ENCODE measurements around the gene APBB2. TPM values are rescaled to one million over a fixed set of nuclear protein-coding genes. Genes with fewer than 3 reads are reported as not detected.

APBB2 gene
- total and polyA plus RNA-seq, 3 experiments from 2014 or later = 0.86 to 1.1 TPM; not detected in 1

DNA sequence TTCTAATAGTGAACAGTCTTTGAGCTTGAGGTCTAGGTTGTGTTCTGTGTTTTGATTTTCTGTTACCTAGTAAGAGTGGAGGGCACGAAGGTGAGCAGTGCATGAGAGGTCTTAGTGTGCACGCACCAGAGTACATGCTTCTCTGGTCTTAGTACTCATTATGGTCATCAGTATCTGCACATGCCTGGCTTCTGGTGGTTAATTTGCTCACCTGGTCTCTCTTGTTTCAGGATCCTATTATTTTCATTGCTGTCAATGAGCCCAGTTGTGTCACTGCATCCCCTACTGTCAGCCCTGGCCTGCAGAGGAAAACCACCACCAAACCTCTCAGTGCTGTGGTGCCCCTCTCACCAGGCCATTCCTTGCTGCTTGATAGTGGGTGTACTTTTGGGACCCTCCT is 409.7 kb downstream of the APBB2 start:
- Mint-ChIP-seq H3K27me3 (peaks cover 2 to 24% of the 10 kb centered on the region in 2 donors), H3K27ac (peak overlapping the region in 1 of 8 donors; percentile 47), H3K4me3 (no peak overlapping the region), H3K36me3 (no peaks in the 10 kb centered on the region), H3K9me3 (peaks cover 0 to 2% (median 0%) of the 10 kb centered on the region in 5 donors), H3K4me1 (no peaks in the 10 kb centered on the region)
- DNase-seq = no peak
- no peak overlapping the region for H3K4me3 ChIP-seq (ENCODE audit: low read length)
- ChIA-PET POLR2A (no interaction called here), CTCF (no interaction called here)
- no peaks in the 10 kb centered on the region for H3K36me3 ChIP-seq (ENCODE audit: insufficient read depth, low read length)
- no peak overlapping the region for H3K27ac ChIP-seq (ENCODE audit: low read depth, low read length)
- H3K4me1 ChIP-seq (ENCODE audit: insufficient read depth, low read length) = no peaks in the 10 kb centered on the region
- H3K27me3 ChIP-seq (ENCODE audit: insufficient read depth, low read length, poor library complexity, severe bottlenecking) = no peaks in the 10 kb centered on the region
- H3K9me3 ChIP-seq (ENCODE audit: low read length) = no peaks in the 10 kb centered on the region

DNA sequence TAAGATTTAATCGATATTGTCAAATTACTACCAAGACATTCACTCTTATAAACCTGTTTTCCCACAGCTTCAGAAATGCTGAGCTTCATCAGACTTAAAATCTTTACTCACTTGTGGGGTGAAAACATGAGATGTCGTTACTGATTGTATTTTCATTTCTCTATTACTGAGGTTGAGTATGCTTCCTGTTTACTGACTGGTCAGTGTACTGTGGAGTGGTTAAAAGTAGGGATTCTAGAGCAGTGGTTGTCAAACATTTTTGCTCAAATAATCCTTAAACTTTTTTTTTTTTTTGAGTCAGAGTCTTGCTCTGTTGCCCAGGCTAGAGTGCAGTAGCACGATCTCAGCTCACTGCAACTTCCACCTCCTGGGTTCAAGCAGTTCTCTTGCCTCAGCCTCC is 414.3 kb downstream of the APBB2 start:
- Mint-ChIP-seq H3K27ac (no peak overlapping the region), H3K9me3 (no peaks in the 10 kb centered on the region), H3K4me3 (no peak overlapping the region), H3K36me3 (no peaks in the 10 kb centered on the region), H3K27me3 (peaks cover 0 to 15% of the 10 kb centered on the region in 2 donors), H3K4me1 (no peaks in the 10 kb centered on the region)
- DNase-seq = no peak
- Histone ChIP-seq H3K36me3 (ENCODE audit: insufficient read depth, low read length) (no peaks in the 10 kb centered on the region), H3K27ac (ENCODE audit: low read depth, low read length) (no peak overlapping the region), H3K4me3 (ENCODE audit: low read length) (no peak overlapping the region), H3K9me3 (ENCODE audit: low read length) (no peaks in the 10 kb centered on the region), H3K4me1 (ENCODE audit: insufficient read depth, low read length) (no peaks in the 10 kb centered on the region), H3K27me3 (ENCODE audit: insufficient read depth, low read length, poor library complexity, severe bottlenecking) (no peaks in the 10 kb centered on the region)
- ChIA-PET POLR2A (no interaction called here), CTCF (no interaction called here)

DNA sequence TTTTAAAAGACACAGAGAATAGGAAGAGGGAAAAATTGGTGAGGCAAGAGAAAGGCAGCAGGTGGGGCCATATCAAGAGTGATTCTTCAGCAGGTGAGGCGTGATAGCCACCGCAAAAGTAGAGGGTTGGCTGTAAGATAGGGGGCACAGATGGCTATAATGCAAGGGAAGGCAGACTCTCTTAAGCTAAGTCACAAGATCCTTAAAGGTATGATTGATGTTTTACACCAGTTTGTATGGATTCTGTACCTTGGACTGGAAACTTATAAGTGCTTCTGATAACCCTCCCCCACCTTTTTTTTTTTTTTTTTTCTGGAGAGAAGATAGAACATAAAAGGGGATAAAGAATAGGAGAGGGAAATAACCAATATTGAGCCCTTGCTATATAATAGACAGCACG is 424.6 kb downstream of the APBB2 start:
- Mint-ChIP-seq H3K27ac (no peak overlapping the region), H3K9me3 (peaks cover 0 to 2% (median 0%) of the 10 kb centered on the region in 5 donors), H3K4me3 (no peak overlapping the region), H3K27me3 (peaks cover 6 to 28% of the 10 kb centered on the region in 2 donors), H3K4me1 (no peaks in the 10 kb centered on the region), H3K36me3 (no peaks in the 10 kb centered on the region)
- Histone ChIP-seq H3K4me3 (ENCODE audit: low read length) (no peak overlapping the region), H3K27me3 (ENCODE audit: insufficient read depth, low read length, poor library complexity, severe bottlenecking) (no peaks in the 10 kb centered on the region), H3K36me3 (ENCODE audit: insufficient read depth, low read length) (no peaks in the 10 kb centered on the region), H3K27ac (ENCODE audit: low read depth, low read length) (no peak overlapping the region), H3K9me3 (ENCODE audit: low read length) (no peaks in the 10 kb centered on the region), H3K4me1 (ENCODE audit: insufficient read depth, low read length) (no peaks in the 10 kb centered on the region)
- ChIA-PET CTCF (no interaction called here), POLR2A (no interaction called here)
- DNase-seq = no peak

DNA sequence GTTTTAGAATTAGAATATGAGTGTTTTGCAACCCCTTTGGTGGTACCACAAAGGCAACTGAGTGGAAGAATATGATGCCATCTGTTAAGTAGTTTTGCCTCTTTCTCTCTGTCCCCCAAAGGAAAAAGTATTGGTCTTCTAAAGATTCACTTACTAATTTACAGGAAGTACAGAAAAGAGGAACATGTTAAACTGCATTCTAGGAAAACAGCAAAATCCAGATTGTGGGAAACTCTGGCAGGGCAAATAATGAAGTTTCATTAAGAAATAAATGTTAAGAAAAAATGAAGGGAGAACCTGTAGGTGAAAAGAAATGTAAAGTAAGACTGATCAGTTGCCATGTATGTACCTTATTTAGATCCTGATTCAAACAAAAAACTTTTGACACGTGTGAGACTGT is 425.3 kb downstream of the APBB2 start:
- peaks cover 0 to 2% (median 0%) of the 10 kb centered on the region in 5 donors for H3K9me3 Mint-ChIP-seq
- Histone ChIP-seq H3K36me3 (ENCODE audit: insufficient read depth, low read length) (no peaks in the 10 kb centered on the region), H3K9me3 (ENCODE audit: low read length) (no peaks in the 10 kb centered on the region), H3K27me3 (ENCODE audit: insufficient read depth, low read length, poor library complexity, severe bottlenecking) (no peaks in the 10 kb centered on the region), H3K4me1 (ENCODE audit: insufficient read depth, low read length) (no peaks in the 10 kb centered on the region), H3K4me3 (ENCODE audit: low read length) (no peak overlapping the region), H3K27ac (ENCODE audit: low read depth, low read length) (no peak overlapping the region)
- no peak overlapping the region for H3K4me3 Mint-ChIP-seq
- ChIA-PET CTCF (no interaction called here), POLR2A (no interaction called here)
- peaks cover 6 to 36% of the 10 kb centered on the region in 2 donors for H3K27me3 Mint-ChIP-seq
- no peaks in the 10 kb centered on the region for H3K4me1 Mint-ChIP-seq
- H3K27ac Mint-ChIP-seq = no peak overlapping the region
- H3K36me3 Mint-ChIP-seq = no peaks in the 10 kb centered on the region
- DNase-seq = no peak

DNA sequence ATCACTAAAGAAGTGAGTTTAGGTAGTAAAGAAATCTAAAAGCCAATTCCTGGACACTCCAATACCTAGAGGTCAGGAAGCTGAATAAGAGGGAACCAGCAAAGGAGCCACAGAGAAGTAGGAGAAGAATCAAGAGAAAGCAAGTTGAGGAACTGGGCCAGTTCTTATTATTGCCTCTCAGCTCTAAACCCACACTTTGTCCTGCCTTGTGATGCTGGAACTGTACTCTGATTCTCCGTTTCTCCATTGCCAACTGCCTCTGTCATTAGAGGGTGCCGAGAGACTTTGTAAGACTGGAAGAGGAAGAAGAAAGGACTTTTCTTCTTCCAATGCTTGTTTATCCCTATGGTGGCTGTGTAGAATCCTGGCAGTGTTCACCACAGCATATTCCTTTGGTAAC is 426.0 kb downstream of the APBB2 start:
- POLR2A ChIA-PET = no interaction called here
- H3K27me3 Mint-ChIP-seq = peaks cover 6 to 37% of the 10 kb centered on the region in 2 donors
- no peak overlapping the region for H3K27ac Mint-ChIP-seq

DNA sequence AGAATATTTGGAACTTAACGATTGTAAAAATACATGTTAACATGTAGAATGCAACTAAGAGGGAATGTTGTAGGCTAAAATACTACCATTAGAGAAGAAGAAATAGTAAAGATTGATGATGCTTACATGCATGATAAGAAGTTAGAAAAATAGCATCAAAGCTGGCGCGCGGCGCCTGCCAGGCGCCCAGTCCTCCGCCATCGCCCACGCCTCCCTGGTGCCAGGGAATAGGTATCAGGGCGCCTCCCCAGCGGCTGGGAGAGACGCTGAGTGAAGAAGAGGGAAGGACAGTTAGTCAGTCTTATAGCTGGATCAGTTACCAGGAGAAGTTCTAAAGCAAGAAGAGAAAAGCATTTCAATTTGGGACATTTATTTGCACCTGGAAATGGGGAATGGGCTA is 428.6 kb downstream of the APBB2 start:
- Mint-ChIP-seq H3K27me3 (peaks cover 2 to 36% of the 10 kb centered on the region in 2 donors), H3K4me1 (no peaks in the 10 kb centered on the region), H3K4me3 (no peak overlapping the region), H3K9me3 (peaks cover 0 to 5% (median 0%) of the 10 kb centered on the region in 5 donors), H3K36me3 (no peaks in the 10 kb centered on the region), H3K27ac (no peak overlapping the region)
- Histone ChIP-seq H3K27ac (ENCODE audit: low read depth, low read length) (no peak overlapping the region), H3K9me3 (ENCODE audit: low read length) (no peaks in the 10 kb centered on the region), H3K4me1 (ENCODE audit: insufficient read depth, low read length) (no peaks in the 10 kb centered on the region), H3K27me3 (ENCODE audit: insufficient read depth, low read length, poor library complexity, severe bottlenecking) (no peaks in the 10 kb centered on the region), H3K4me3 (ENCODE audit: low read length) (no peak overlapping the region), H3K36me3 (ENCODE audit: insufficient read depth, low read length) (no peaks in the 10 kb centered on the region)
- POLR2A ChIA-PET = no interaction called here
- DNase-seq = no peak
- CTCF ChIA-PET = no interaction called here

More for the DNA sequence above, 426.0 kb downstream of the APBB2 start:
- H3K9me3 Mint-ChIP-seq = peaks cover 0 to 2% (median 0%) of the 10 kb centered on the region in 5 donors
- H3K4me3 Mint-ChIP-seq = no peak overlapping the region
- DNase-seq = no peak
- CTCF ChIA-PET = no interaction called here
- H3K36me3 Mint-ChIP-seq = no peaks in the 10 kb centered on the region
- H3K4me3 ChIP-seq (ENCODE audit: low read length) = no peak overlapping the region
- H3K36me3 ChIP-seq (ENCODE audit: insufficient read depth, low read length) = no peaks in the 10 kb centered on the region
- H3K9me3 ChIP-seq (ENCODE audit: low read length) = no peaks in the 10 kb centered on the region
- no peaks in the 10 kb centered on the region for H3K4me1 Mint-ChIP-seq
- no peaks in the 10 kb centered on the region for H3K27me3 ChIP-seq (ENCODE audit: insufficient read depth, low read length, poor library complexity, severe bottlenecking)
- no peaks in the 10 kb centered on the region for H3K4me1 ChIP-seq (ENCODE audit: insufficient read depth, low read length)
- H3K27ac ChIP-seq (ENCODE audit: low read depth, low read length) = no peak overlapping the region

DNA sequence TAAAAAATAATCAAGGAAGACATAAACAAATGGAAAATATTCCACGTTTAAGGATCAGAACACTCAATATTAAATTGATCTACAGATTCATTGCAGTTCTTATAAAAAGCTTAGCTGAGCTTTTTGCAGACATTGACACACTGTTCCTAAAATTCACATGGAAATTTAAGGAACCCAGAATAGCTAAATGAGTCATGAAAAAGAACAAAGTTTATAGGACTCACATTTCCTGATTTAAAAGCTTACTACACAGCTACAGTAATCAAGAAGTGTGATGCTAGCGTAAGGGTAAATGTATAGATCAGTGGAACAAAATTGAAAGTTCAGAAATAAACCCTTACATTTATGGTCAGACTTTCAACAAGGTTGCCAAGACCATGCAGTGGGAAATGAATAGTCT is 431.5 kb downstream of the APBB2 start:
- H3K36me3 ChIP-seq (ENCODE audit: insufficient read depth, low read length) = no peaks in the 10 kb centered on the region
- H3K27ac ChIP-seq (ENCODE audit: low read depth, low read length) = no peak overlapping the region
- no peaks in the 10 kb centered on the region for H3K9me3 ChIP-seq (ENCODE audit: low read length)
- ChIA-PET CTCF (no interaction called here), POLR2A (no interaction called here)
- H3K4me1 ChIP-seq (ENCODE audit: insufficient read depth, low read length) = no peaks in the 10 kb centered on the region
- H3K4me3 ChIP-seq (ENCODE audit: low read length) = no peak overlapping the region
- Mint-ChIP-seq H3K27me3 (peaks cover 2 to 38% of the 10 kb centered on the region in 2 donors), H3K9me3 (peaks cover 0 to 5% (median 0%) of the 10 kb centered on the region in 5 donors), H3K36me3 (no peaks in the 10 kb centered on the region), H3K4me1 (no peaks in the 10 kb centered on the region), H3K4me3 (no peak overlapping the region), H3K27ac (no peak overlapping the region)
- DNase-seq = no peak
- H3K27me3 ChIP-seq (ENCODE audit: insufficient read depth, low read length, poor library complexity, severe bottlenecking) = no peaks in the 10 kb centered on the region

DNA sequence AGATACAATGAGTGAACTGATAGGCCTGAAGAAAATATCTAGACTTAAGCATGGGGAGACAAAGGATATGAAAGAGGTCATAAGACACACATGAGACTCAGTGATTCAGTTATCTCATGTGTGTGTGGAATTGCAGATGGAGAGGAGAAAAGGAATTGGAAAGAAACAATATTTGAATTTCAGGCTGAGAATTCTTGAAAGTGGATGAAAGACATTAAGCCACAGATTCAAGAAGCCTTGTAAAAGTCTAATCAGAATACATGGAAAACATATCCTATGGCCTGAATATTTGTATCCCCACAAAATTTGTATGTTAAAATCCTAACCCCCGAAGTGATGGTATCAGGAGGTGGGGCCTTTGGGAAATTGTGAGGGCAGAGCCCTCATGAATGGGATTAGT is 436.3 kb downstream of the APBB2 start:
- H3K4me1 ChIP-seq (ENCODE audit: insufficient read depth, low read length) = no peaks in the 10 kb centered on the region
- Mint-ChIP-seq H3K4me3 (no peak overlapping the region), H3K27ac (no peak overlapping the region), H3K36me3 (no peaks in the 10 kb centered on the region), H3K27me3 (peaks cover 2 to 16% of the 10 kb centered on the region in 2 donors), H3K4me1 (no peaks in the 10 kb centered on the region), H3K9me3 (peaks cover 0 to 3% (median 0%) of the 10 kb centered on the region in 5 donors)
- H3K27me3 ChIP-seq (ENCODE audit: insufficient read depth, low read length, poor library complexity, severe bottlenecking) = no peaks in the 10 kb centered on the region
- no peaks in the 10 kb centered on the region for H3K9me3 ChIP-seq (ENCODE audit: low read length)
- H3K36me3 ChIP-seq (ENCODE audit: insufficient read depth, low read length) = no peaks in the 10 kb centered on the region
- ChIA-PET POLR2A (no interaction called here), CTCF (no interaction called here)
- no peak overlapping the region for H3K27ac ChIP-seq (ENCODE audit: low read depth, low read length)
- H3K4me3 ChIP-seq (ENCODE audit: low read length) = no peak overlapping the region
- no peak for DNase-seq

DNA sequence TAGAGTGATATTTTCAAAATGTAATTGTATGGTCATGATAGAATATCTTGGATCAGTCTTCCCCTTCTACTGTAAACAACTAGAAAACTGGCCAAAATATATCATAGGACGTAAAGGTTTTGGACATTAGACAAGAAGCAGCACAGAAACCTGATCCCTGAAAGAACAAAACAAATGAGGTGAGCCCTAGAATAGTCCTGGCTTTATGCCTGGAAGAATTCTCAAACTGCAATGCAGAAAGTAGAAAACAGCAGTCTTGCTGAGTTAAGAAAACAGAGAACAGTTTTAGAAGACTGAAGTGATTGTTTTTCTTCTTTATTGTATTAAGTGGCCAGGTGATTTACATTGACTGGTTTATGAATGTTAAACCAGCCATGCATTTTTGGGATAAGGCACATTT is 445.1 kb downstream of the APBB2 start:
- ChIA-PET POLR2A (no interaction called here), CTCF (no interaction called here)
- Histone ChIP-seq H3K9me3 (ENCODE audit: low read length) (no peaks in the 10 kb centered on the region), H3K36me3 (ENCODE audit: insufficient read depth, low read length) (no peaks in the 10 kb centered on the region), H3K4me1 (ENCODE audit: insufficient read depth, low read length) (no peaks in the 10 kb centered on the region), H3K27ac (ENCODE audit: low read depth, low read length) (no peak overlapping the region), H3K27me3 (ENCODE audit: insufficient read depth, low read length, poor library complexity, severe bottlenecking) (no peaks in the 10 kb centered on the region), H3K4me3 (ENCODE audit: low read length) (no peak overlapping the region)
- Mint-ChIP-seq H3K4me1 (no peaks in the 10 kb centered on the region), H3K36me3 (no peaks in the 10 kb centered on the region), H3K4me3 (no peak overlapping the region), H3K9me3 (no peaks in the 10 kb centered on the region), H3K27me3 (peaks cover 1 to 23% of the 10 kb centered on the region in 2 donors), H3K27ac (no peak overlapping the region)
- no peak for DNase-seq
